Measurements from ENCODE around the gene ZFYVE19. TPM values are rescaled to one million over a fixed set of nuclear protein-coding genes. Genes with fewer than 3 reads are reported as not detected.
A peak's percentile ranks its signal among the peaks of the same experiment; 100 is the strongest.

The ZFYVE19 gene
- total and polyA plus RNA-seq, 2 experiments from 2014 or later: 8.5 to 22.7 TPM

DNA sequence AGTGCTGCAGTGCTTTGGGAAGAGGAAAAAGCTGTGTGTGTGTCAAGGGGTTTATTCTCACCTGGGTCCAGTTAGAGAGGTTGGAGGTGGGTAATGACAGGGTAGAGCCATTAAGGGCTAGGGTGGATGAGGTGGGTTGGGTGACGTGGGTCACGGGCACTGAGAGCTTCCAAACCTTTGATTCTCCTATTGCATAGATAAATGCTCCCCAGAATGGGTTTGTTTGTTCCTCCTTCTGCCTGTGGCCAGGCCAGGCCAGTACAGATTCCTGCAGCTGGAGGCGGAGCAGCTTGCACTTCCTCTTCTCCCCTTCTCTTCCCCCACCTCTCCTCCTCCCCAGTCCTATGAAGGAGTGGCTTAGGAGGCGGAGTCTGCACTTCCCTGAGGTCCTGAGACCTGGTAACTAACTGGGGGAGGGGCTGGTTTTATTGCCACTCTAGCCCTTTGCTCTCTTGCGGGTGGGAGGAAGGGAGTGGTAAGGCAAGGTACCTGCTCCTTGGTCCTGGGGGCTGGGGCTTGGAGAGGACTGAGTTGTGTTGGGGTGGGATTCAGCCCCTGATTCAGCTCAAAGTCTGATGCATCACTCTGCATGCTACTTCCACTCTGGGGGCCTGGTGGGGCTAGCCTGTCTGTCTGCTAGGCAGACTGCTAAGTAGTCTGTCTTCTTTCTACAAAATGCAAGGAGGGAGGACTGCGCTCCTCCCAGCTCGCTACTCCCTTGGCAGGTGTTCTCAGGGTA lies 40.5 kb downstream of the ZFYVE19 start:
- peak overlapping the region; percentile 99 for H3K4me3 Mint-ChIP-seq
- 0 out of 2 replicates have a peak overlapping the region, but pooled peaks have one; percentile 5 for H3K27ac Mint-ChIP-seq
- Histone ChIP-seq H3K79me2 (replicated peaks; ENCODE audit: insufficient read depth) (peaks cover 71% of the 10 kb centered on the region), H4K20me1 (replicated peaks; ENCODE audit: insufficient read depth) (peaks cover 36% of the 10 kb centered on the region), H3K4me1 (ENCODE audit: insufficient read depth) (peaks cover 36% of the 10 kb centered on the region), H3K9me2 (ENCODE audit: insufficient read depth) (no peaks in the 10 kb centered on the region), H3K36me3 (ENCODE audit: insufficient read depth) (peaks cover 7% of the 10 kb centered on the region), H3K4me3 (peak overlapping the region; percentile 97), H3K4me2 (peak overlapping the region; percentile 100), H2AFZ (no peak overlapping the region), H3K27ac (ENCODE audit: low read depth) (0 out of 2 replicates have a peak overlapping the region, but pooled peaks have one; percentile 50), H3F3A (replicated peaks; ENCODE audit: low read depth) (peaks cover 7% of the 10 kb centered on the region; the same call in 1 of the 2 replicates), H3K27me3 (ENCODE audit: insufficient read depth) (0 out of 2 replicates have a peak, but pooled peaks cover 4% of the 10 kb centered on the region)
- H3K36me3 Mint-ChIP-seq (ENCODE audit: low read depth): peaks cover 67% of the 10 kb centered on the region
- 0 out of 3 replicates have a peak, but pooled peaks cover 3% of the 10 kb centered on the region for H3K9me3 Mint-ChIP-seq
- DNase-seq (ENCODE audit: low spot score) (peak; percentile 81), ATAC-seq (peak; percentile 18)
- peaks cover 23% of the 10 kb centered on the region for H3K27me3 Mint-ChIP-seq (ENCODE audit: insufficient read depth, low read depth, poor library complexity)
- no peak for TF ChIP-seq POLR2AphosphoS5 (IDR thresholded peaks at IDR 0.05; ENCODE audit: low read depth)
- no peak for TF ChIP-seq JUNB (IDR thresholded peaks at IDR 0.05; ENCODE audit: unreplicated experiment)
- TF ChIP-seq STAT1 (IDR thresholded peaks at IDR 0.05; ENCODE audit: unreplicated experiment): no peak
- TF ChIP-seq EZH2 (IDR thresholded peaks at IDR 0.05; ENCODE audit: low read depth, unreplicated experiment): no peak
- no peak for TF ChIP-seq ZNF114 (CRISPR knock-in tag; IDR thresholded peaks at IDR 0.05)
- no peak for TF ChIP-seq ZNF331 (CRISPR knock-in tag; IDR thresholded peaks at IDR 0.05; ENCODE audit: low read depth)
- no peak for TF ChIP-seq CREB1 (CRISPR knock-in tag; IDR thresholded peaks at IDR 0.05; ENCODE audit: low read depth)
- TF ChIP-seq EZH2phosphoT487 (IDR thresholded peaks at IDR 0.05; ENCODE audit: unreplicated experiment): no peak
- TF ChIP-seq, protein P1, sequence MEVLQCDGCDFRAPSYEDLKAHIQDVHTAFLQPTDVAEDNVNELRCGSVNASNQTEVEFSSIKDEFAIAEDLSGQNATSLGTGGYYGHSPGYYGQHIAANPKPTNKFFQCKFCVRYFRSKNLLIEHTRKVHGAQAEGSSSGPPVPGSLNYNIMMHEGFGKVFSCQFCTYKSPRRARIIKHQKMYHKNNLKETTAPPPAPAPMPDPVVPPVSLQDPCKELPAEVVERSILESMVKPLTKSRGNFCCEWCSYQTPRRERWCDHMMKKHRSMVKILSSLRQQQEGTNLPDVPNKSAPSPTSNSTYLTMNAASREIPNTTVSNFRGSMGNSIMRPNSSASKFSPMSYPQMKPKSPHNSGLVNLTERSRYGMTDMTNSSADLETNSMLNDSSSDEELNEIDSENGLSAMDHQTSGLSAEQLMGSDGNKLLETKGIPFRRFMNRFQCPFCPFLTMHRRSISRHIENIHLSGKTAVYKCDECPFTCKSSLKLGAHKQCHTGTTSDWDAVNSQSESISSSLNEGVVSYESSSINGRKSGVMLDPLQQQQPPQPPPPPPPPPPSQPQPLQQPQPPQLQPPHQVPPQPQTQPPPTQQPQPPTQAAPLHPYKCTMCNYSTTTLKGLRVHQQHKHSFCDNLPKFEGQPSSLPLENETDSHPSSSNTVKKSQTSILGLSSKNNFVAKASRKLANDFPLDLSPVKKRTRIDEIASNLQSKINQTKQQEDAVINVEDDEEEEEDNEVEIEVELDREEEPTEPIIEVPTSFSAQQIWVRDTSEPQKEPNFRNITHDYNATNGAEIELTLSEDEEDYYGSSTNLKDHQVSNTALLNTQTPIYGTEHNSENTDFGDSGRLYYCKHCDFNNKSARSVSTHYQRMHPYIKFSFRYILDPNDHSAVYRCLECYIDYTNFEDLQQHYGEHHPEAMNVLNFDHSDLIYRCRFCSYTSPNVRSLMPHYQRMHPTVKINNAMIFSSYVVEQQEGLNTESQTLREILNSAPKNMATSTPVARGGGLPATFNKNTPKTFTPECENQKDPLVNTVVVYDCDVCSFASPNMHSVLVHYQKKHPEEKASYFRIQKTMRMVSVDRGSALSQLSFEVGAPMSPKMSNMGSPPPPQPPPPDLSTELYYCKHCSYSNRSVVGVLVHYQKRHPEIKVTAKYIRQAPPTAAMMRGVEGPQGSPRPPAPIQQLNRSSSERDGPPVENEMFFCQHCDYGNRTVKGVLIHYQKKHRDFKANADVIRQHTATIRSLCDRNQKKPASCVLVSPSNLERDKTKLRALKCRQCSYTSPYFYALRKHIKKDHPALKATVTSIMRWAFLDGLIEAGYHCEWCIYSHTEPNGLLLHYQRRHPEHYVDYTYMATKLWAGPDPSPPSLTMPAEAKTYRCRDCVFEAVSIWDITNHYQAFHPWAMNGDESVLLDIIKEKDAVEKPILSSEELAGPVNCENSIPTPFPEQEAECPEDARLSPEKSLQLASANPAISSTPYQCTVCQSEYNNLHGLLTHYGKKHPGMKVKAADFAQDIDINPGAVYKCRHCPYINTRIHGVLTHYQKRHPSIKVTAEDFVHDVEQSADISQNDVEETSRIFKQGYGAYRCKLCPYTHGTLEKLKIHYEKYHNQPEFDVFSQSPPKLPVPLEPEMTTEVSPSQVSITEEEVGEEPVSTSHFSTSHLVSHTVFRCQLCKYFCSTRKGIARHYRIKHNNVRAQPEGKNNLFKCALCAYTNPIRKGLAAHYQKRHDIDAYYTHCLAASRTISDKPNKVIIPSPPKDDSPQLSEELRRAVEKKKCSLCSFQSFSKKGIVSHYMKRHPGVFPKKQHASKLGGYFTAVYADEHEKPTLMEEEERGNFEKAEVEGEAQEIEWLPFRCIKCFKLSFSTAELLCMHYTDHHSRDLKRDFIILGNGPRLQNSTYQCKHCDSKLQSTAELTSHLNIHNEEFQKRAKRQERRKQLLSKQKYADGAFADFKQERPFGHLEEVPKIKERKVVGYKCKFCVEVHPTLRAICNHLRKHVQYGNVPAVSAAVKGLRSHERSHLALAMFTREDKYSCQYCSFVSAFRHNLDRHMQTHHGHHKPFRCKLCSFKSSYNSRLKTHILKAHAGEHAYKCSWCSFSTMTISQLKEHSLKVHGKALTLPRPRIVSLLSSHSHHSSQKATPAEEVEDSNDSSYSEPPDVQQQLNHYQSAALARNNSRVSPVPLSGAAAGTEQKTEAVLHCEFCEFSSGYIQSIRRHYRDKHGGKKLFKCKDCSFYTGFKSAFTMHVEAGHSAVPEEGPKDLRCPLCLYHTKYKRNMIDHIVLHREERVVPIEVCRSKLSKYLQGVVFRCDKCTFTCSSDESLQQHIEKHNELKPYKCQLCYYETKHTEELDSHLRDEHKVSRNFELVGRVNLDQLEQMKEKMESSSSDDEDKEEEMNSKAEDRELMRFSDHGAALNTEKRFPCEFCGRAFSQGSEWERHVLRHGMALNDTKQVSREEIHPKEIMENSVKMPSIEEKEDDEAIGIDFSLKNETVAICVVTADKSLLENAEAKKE (CRISPR knock-in tag; IDR thresholded peaks at IDR 0.05): no peak
- TF ChIP-seq, protein P2, sequence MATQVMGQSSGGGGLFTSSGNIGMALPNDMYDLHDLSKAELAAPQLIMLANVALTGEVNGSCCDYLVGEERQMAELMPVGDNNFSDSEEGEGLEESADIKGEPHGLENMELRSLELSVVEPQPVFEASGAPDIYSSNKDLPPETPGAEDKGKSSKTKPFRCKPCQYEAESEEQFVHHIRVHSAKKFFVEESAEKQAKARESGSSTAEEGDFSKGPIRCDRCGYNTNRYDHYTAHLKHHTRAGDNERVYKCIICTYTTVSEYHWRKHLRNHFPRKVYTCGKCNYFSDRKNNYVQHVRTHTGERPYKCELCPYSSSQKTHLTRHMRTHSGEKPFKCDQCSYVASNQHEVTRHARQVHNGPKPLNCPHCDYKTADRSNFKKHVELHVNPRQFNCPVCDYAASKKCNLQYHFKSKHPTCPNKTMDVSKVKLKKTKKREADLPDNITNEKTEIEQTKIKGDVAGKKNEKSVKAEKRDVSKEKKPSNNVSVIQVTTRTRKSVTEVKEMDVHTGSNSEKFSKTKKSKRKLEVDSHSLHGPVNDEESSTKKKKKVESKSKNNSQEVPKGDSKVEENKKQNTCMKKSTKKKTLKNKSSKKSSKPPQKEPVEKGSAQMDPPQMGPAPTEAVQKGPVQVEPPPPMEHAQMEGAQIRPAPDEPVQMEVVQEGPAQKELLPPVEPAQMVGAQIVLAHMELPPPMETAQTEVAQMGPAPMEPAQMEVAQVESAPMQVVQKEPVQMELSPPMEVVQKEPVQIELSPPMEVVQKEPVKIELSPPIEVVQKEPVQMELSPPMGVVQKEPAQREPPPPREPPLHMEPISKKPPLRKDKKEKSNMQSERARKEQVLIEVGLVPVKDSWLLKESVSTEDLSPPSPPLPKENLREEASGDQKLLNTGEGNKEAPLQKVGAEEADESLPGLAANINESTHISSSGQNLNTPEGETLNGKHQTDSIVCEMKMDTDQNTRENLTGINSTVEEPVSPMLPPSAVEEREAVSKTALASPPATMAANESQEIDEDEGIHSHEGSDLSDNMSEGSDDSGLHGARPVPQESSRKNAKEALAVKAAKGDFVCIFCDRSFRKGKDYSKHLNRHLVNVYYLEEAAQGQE (IDR thresholded peaks at IDR 0.05; ENCODE audit: unreplicated experiment): no peak
- TF ChIP-seq, protein P3, sequence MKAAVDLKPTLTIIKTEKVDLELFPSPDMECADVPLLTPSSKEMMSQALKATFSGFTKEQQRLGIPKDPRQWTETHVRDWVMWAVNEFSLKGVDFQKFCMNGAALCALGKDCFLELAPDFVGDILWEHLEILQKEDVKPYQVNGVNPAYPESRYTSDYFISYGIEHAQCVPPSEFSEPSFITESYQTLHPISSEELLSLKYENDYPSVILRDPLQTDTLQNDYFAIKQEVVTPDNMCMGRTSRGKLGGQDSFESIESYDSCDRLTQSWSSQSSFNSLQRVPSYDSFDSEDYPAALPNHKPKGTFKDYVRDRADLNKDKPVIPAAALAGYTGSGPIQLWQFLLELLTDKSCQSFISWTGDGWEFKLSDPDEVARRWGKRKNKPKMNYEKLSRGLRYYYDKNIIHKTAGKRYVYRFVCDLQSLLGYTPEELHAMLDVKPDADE (IDR thresholded peaks at IDR 0.05): no peak
- TF ChIP-seq, protein P4, sequence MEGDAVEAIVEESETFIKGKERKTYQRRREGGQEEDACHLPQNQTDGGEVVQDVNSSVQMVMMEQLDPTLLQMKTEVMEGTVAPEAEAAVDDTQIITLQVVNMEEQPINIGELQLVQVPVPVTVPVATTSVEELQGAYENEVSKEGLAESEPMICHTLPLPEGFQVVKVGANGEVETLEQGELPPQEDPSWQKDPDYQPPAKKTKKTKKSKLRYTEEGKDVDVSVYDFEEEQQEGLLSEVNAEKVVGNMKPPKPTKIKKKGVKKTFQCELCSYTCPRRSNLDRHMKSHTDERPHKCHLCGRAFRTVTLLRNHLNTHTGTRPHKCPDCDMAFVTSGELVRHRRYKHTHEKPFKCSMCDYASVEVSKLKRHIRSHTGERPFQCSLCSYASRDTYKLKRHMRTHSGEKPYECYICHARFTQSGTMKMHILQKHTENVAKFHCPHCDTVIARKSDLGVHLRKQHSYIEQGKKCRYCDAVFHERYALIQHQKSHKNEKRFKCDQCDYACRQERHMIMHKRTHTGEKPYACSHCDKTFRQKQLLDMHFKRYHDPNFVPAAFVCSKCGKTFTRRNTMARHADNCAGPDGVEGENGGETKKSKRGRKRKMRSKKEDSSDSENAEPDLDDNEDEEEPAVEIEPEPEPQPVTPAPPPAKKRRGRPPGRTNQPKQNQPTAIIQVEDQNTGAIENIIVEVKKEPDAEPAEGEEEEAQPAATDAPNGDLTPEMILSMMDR (conservative IDR thresholded peaks at IDR 0.05; ENCODE audit: low read depth in 2 of 2): no peak
- TF ChIP-seq NANOG (IDR thresholded peaks at IDR 0.05; ENCODE audit: borderline replicate concordance): no peak
- peaks cover 42% of the 10 kb centered on the region for H3K4me1 Mint-ChIP-seq
